GM23338 (cell line): Measurements from ENCODE around the gene FBXO41. TPM values are rescaled to one million over a fixed set of nuclear protein-coding genes. Genes with fewer than 3 reads are reported as not detected.

Experiments
- ATAC-seq: fragments of 200-7000 bp; cut with Tn5 transposase; 3 replicates; pipeline ENCODE4 v1.9.1; 2020
- DNase-seq: peaks from one replicate; pipeline ENCODE4 v3.0.0-alpha.2; 2015; ENCODE audit warnings: low spot score
- H2AFZ ChIP-seq: fragments of 200-600 bp; sonication (generic); 2 replicates; pipeline ENCODE4 v1.8.0; 2016; ENCODE audit warnings: antibody characterized with exemption, mild to moderate bottlenecking, moderate library complexity
- H3F3A ChIP-seq: fragments of 200-600 bp; sonication (generic); replicated peaks from 2 replicates; pipeline ENCODE4 v1.8.0; 2017; ENCODE audit warnings: antibody characterized with exemption, mixed run types, low read depth
- H3K27ac ChIP-seq: fragments of 200-600 bp; sonication (generic); 2 replicates; pipeline ENCODE4 v1.6.1; 2016; ENCODE audit warnings: low read depth
- H3K27me3 ChIP-seq: fragments of 200-600 bp; sonication (generic); 2 replicates; pipeline ENCODE4 v1.8.0; 2016; ENCODE audit warnings: mild to moderate bottlenecking, mixed run types, moderate library complexity; ENCODE audit not compliant: insufficient read depth
- H3K36me3 ChIP-seq: fragments of 200-600 bp; sonication (generic); 2 replicates; pipeline ENCODE4 v1.8.0; 2016; ENCODE audit warnings: mild to moderate bottlenecking; ENCODE audit not compliant: insufficient read depth
- H3K4me1 ChIP-seq: fragments of 200-600 bp; sonication (generic); 2 replicates; pipeline ENCODE4 v1.8.0; 2016; ENCODE audit warnings: mild to moderate bottlenecking, moderate library complexity; ENCODE audit not compliant: insufficient read depth
- H3K4me2 ChIP-seq: fragments of 200-600 bp; sonication (generic); 2 replicates; pipeline ENCODE4 v1.7.1; 2017; ENCODE audit warnings: mixed run types
- H3K4me3 ChIP-seq: fragments of 200-600 bp; sonication (generic); 2 replicates; pipeline ENCODE4 v1.6.1; 2016; ENCODE audit warnings: mixed run types
- H3K79me2 ChIP-seq: fragments of 200-600 bp; sonication (generic); replicated peaks from 2 replicates; pipeline ENCODE4 v1.8.0; 2017; ENCODE audit warnings: mild to moderate bottlenecking; ENCODE audit not compliant: insufficient read depth
- H3K9me2 ChIP-seq: fragments of 200-600 bp; sonication (generic); 2 replicates; pipeline ENCODE4 v1.8.0; 2017; ENCODE audit not compliant: insufficient read depth
- H4K20me1 ChIP-seq: fragments of 200-600 bp; sonication (generic); replicated peaks from 2 replicates; pipeline ENCODE4 v1.8.0; 2017; ENCODE audit warnings: mild to moderate bottlenecking; ENCODE audit not compliant: insufficient read depth
- H3K27ac Mint-ChIP-seq: 2 replicates; pipeline ENCODE4 v1.8.0; 2020; ENCODE audit warnings: inconsistent platforms, mild to moderate bottlenecking, moderate library complexity, mixed read lengths
- H3K27me3 Mint-ChIP-seq: 3 replicates; pipeline ENCODE4 v1.8.0; 2022; ENCODE audit warnings: low read depth, mild to moderate bottlenecking, moderate library complexity, mixed read lengths, inconsistent platforms; ENCODE audit not compliant: insufficient read depth, poor library complexity
- H3K36me3 Mint-ChIP-seq: 3 replicates; pipeline ENCODE4 v1.8.0; 2021; ENCODE audit warnings: low read depth, mild to moderate bottlenecking, inconsistent platforms, moderate library complexity, mixed read lengths
- H3K4me1 Mint-ChIP-seq: 3 replicates; pipeline ENCODE4 v1.8.0; 2020; ENCODE audit warnings: mild to moderate bottlenecking, inconsistent platforms, mixed read lengths
- H3K4me3 Mint-ChIP-seq: 3 replicates; pipeline ENCODE4 v1.8.0; 2021; ENCODE audit warnings: moderate library complexity, mild to moderate bottlenecking, inconsistent platforms, mixed read lengths
- H3K9me3 Mint-ChIP-seq: 3 replicates; pipeline ENCODE4 v1.8.0; 2020; ENCODE audit warnings: moderate library complexity, mild to moderate bottlenecking, inconsistent platforms, mixed read lengths
- CREB1 ChIP-seq: fragments of 250-450 bp; sonication (Bioruptor Pico); IDR thresholded peaks from 2 replicates; pipeline ENCODE4 v1.5.0; 2020; ENCODE audit warnings: low read depth, mild to moderate bottlenecking, moderate library complexity
- CTCF ChIP-seq, 2 experiments: fragments of 200-600 bp in 1 of 2; sonication (generic) in 1 of 2; conservative IDR thresholded peaks; 2 replicates each; pipeline versions ENCODE4 v1.5.1 to v1.6.1; 2016 to 2017; ENCODE audit warnings: antibody characterized with exemption in 2 of 2, low read depth in 2 of 2, mild to moderate bottlenecking in 2 of 2, moderate library complexity in 1 of 2
- ETS1 ChIP-seq: IDR thresholded peaks from 2 replicates; pipeline ENCODE4 v1.6.1; 2016; ENCODE audit warnings: antibody characterized with exemption
- EZH2 ChIP-seq: fragments of 200-600 bp; sonication (generic); IDR thresholded peaks from one replicate; pipeline ENCODE4 v1.8.0; 2017; ENCODE audit warnings: antibody characterized with exemption, mild to moderate bottlenecking, low read depth; ENCODE audit not compliant: unreplicated experiment
- EZH2phosphoT487 ChIP-seq: fragments of 200-600 bp; sonication (generic); IDR thresholded peaks from one replicate; pipeline ENCODE4 v1.8.1; 2018; ENCODE audit warnings: antibody characterized with exemption; ENCODE audit not compliant: unreplicated experiment
- JUNB ChIP-seq: IDR thresholded peaks from one replicate; pipeline ENCODE4 v1.6.1; 2016; ENCODE audit warnings: antibody characterized with exemption; ENCODE audit not compliant: unreplicated experiment
- NANOG ChIP-seq: IDR thresholded peaks from 2 replicates; pipeline ENCODE4 v1.6.1; 2016; ENCODE audit warnings: antibody characterized with exemption, borderline replicate concordance
- POLR2AphosphoS5 ChIP-seq: IDR thresholded peaks from 2 replicates; pipeline ENCODE4 v1.6.1; 2016; ENCODE audit warnings: antibody characterized with exemption, low read depth
- REST ChIP-seq: IDR thresholded peaks from one replicate; pipeline ENCODE4 v1.6.1; 2018; ENCODE audit warnings: antibody characterized with exemption; ENCODE audit not compliant: unreplicated experiment
- STAT1 ChIP-seq: IDR thresholded peaks from one replicate; pipeline ENCODE4 v1.6.1; 2016; ENCODE audit warnings: antibody characterized with exemption; ENCODE audit not compliant: unreplicated experiment
- ZNF114 ChIP-seq: fragments of 250-450 bp; sonication (Bioruptor Pico); IDR thresholded peaks from 2 replicates; pipeline ENCODE4 v1.5.0; 2020; ENCODE audit warnings: mild to moderate bottlenecking, moderate library complexity
- ZNF331 ChIP-seq: fragments of 250-450 bp; sonication (Bioruptor Pico); IDR thresholded peaks from 2 replicates; pipeline ENCODE4 v1.5.0; 2020; ENCODE audit warnings: low read depth, mild to moderate bottlenecking, moderate library complexity
- ZNF462 ChIP-seq: fragments of 250-450 bp; sonication (Bioruptor Pico); IDR thresholded peaks from 2 replicates; pipeline ENCODE4 v1.5.0; 2020; ENCODE audit warnings: mild to moderate bottlenecking, moderate library complexity
- polyA plus RNA-seq: library from polyadenylated mRNA; unstranded; fragments of >200 nt; fragmentation: Nextera tagmentation; extraction: Ambion mirVana; gene quantifications from 2 replicates; pipeline ENCODE4 v1.2.1, GENCODE V29; 2016
- total RNA-seq: library from RNA; depleted of rRNA; stranded (reverse); fragments of >200 nt; shearing (Covaris generic); gene quantifications from 2 replicates; pipeline ENCODE4 v1.2.3, GENCODE V29; 2014

FBXO41 gene
- total and polyA plus RNA-seq, 2 experiments from 2014 or later = 3.5 to 13.8 TPM

- Mint-ChIP-seq H3K4me1 (peaks cover 8% of the 10 kb centered on the region), H3K27me3 (peaks cover 46% of the 10 kb centered on the region), H3K4me3 (no peak overlapping the region), H3K36me3 (no peaks in the 10 kb centered on the region; the same call in 2 of the 3 replicates), H3K9me3 (0 out of 3 replicates have a peak, but pooled peaks cover 2% of the 10 kb centered on the region), H3K27ac (no peak overlapping the region)
- Histone ChIP-seq H3K4me3 (no peak overlapping the region), H3K4me1 (no peaks in the 10 kb centered on the region), H3K27me3 (peaks cover 59% of the 10 kb centered on the region), H3K9me2 (no peaks in the 10 kb centered on the region), H4K20me1 (no peaks in the 10 kb centered on the region), H3K79me2 (no peaks in the 10 kb centered on the region), H3K36me3 (no peaks in the 10 kb centered on the region), H2AFZ (no peak overlapping the region), H3F3A (no peaks in the 10 kb centered on the region), H3K4me2 (no peak overlapping the region), H3K27ac (no peak overlapping the region)
- no peak for ATAC-seq
- DNase-seq = no peak
- TF ChIP-seq ZNF331 (CRISPR knock-in tag) (no peak), REST (no peak), ZNF114 (CRISPR knock-in tag) (no peak), CTCF (conservative IDR thresholded peaks at IDR 0.05; ENCODE audit: low read depth in 2 of 2) (no peak), NANOG (no peak), STAT1 (no peak), JUNB (no peak), EZH2phosphoT487 (no peak), EZH2 (no peak), ETS1 (no peak), CREB1 (CRISPR knock-in tag) (no peak), POLR2AphosphoS5 (no peak), ZNF462 (no peak)
Measured at GRCh38 chr2:73205611-73206010, 78.7 kb downstream of the FBXO41 start.
